Measurements from ENCODE around the gene VSIG10L2. TPM values are rescaled to one million over a fixed set of nuclear protein-coding genes. Genes with fewer than 3 reads are reported as not detected.

The VSIG10L2 gene
- total RNA-seq, 1 donor = not detected

DNA sequence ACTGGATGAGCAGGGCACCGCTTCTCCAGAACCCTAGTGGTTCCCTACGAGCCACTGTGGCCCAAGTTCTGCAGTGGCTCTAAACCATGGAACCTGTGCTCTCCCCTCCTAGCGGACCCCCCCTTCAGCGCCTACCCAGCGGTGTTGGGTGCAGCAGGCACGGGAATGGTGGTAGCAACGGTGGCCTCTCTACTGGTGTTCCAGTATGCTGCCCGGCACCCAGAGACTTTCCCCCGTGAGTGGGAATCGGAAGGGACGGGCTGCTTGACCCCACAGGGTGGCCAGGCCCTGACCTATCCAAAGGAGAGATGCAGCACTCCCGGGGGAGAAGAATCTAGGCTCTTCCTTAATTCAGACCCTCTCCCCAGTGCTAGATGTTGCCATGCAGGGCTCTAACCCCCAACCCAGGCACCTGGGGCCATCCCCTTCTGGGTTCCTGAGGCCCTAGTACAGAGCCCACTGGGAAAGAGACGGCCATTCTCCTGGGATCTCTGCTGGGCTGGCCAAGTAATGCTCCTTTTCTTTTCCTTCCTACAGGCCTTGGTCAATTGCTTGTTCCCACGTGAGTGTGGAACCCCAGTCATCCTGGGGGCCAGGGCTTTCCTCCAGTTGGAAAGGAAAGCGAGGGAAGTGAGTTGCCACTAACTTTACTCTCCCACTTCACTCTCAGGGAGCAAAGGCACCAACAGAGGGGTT is 9.2 kb downstream of the VSIG10L2 start:
- no peak for DNase-seq (ENCODE audit: low read depth)
- no peak overlapping the region for H3K4me3 ChIP-seq (ENCODE audit: low read depth, low read length)
- TF ChIP-seq CTCF (IDR thresholded peaks at IDR 0.05; ENCODE audit: insufficient read depth, low read length) = no peak

DNA sequence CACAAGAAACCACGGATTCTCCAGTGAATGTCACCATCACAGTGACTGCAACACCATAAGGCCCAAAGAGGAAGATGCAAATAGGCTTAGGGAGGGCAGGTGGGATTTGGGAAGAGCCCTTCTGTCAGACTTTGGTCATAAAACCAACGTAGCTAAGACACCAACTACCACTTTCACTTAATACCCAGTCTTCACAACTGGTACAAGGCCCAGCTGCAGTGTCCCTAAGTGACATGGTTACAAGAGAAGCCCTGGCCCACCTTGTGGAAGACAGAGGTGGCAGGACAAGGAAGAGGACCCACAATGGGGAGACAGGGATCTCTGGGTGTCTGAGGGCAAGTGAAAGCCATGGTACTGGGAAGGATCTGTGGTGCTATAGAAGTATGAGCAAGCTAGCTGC is 10.0 kb downstream of the VSIG10L2 start:
- H3K4me3 ChIP-seq (ENCODE audit: low read depth, low read length) = no peak overlapping the region
- no peak for TF ChIP-seq CTCF (IDR thresholded peaks at IDR 0.05; ENCODE audit: insufficient read depth, low read length)
- DNase-seq (ENCODE audit: low read depth) = no peak

DNA sequence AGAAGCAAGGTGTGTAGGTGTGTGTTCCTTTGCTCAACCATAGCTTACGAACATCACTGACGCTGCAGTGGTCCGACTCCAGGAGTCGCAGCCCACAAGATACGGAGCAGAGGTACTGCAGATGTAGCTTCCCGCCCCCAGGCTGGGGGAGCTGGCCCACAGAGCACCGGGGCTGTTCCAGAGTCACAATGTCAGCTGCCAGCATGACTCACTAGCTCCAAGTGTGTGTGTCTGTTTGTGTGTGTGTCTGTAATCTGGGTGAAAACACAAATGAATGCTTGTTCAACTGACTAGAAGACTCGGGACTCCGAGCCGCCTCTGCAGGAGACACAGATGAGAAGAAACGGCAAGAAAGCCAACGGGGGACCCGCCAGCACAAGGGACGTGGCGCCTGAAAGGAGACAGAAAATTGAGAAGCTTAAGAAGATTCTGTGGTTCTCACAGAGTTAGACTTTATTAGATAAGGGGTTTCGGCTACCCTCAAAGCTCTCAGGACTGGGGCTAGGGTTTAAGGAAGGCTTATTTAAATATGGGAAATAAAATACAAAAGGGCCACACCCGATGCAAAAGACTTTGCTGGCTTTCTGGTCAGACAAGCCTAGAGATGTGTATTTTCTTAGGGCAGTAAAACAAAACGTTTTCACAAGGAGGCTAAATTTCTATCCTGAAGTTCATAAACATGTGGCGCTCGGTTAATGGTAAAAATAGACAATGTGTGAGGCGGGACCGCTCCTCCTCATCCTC is 10.7 kb downstream of the VSIG10L2 start:
- TF ChIP-seq CTCF (IDR thresholded peaks at IDR 0.05; ENCODE audit: insufficient read depth, low read length) = peak; percentile 10
- no peak overlapping the region for H3K4me3 ChIP-seq (ENCODE audit: low read depth, low read length)
- DNase-seq (ENCODE audit: low read depth) = peak; percentile 78

DNA sequence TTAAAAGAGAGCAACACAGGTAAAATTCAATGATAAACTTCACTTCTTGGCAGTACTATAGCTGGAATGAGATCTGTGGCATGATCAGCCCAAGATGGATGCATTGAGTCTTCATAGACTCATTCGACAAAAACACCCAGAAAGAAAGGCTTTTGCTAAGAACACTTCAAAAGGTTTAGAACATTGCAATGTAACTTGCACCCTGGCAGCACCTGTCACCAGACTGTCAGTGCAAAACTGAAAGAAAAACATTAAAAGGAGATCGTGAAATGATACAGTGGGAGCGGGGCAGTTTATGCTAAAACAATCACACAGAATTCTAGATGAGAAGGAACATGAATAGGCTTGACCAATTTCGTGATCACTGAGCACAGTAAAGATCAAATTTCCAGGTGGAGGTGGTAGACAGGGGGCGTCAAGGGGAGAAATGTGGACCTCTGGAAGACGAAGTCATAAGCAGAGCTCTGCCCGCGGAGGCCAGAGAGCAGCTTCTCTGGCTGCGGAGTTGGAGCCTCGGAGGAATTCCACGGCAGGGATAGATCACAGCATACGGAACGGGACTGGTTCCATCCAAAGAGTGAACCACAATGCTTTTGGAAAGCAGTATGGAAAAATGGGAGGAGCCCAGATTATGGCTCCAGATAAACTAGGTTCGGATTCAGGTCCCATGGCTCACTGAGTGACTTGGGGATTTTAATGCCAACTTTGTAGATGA is 11.9 kb downstream of the VSIG10L2 start:
- DNase-seq (ENCODE audit: low read depth) = peak; percentile 59
- TF ChIP-seq CTCF (IDR thresholded peaks at IDR 0.05; ENCODE audit: insufficient read depth, low read length) = no peak

GRCh38 chr11:125958872-125959400 is 13.1 kb downstream of the VSIG10L2 start:
- no peak for DNase-seq (ENCODE audit: low read depth)
- TF ChIP-seq CTCF (IDR thresholded peaks at IDR 0.05; ENCODE audit: insufficient read depth, low read length) = no peak
- H3K4me3 ChIP-seq (ENCODE audit: low read depth, low read length) = no peak overlapping the region

More for the DNA sequence above, 11.9 kb downstream of the VSIG10L2 start:
- no peak overlapping the region for H3K4me3 ChIP-seq (ENCODE audit: low read depth, low read length)

DNA sequence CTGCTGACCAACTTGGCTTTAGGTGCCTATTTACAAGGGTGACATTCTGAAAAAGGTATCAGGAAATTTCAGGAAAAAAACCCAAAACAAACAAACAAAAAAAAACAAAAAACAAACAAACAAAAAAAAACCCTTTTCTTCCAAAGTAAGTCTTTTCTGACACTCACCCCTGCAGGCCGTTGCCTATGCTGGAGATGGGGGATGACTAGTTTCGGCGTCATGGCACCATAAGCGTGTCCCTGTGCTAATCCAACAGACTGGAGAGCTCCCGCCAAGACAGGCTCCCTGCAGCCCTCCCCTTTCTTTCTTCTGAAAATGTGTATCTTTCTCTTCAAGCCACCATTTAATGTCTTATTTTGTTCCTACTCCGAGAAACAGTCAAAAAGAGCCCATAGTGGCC is 13.7 kb downstream of the VSIG10L2 start:
- no peak overlapping the region for H3K4me3 ChIP-seq (ENCODE audit: low read depth, low read length)
- no peak for TF ChIP-seq CTCF (IDR thresholded peaks at IDR 0.05; ENCODE audit: insufficient read depth, low read length)
- no peak for DNase-seq (ENCODE audit: low read depth)
